HepG2 (cell line): ENCODE results near the gene KNL1. TPM values are rescaled to one million over a fixed set of nuclear protein-coding genes. Genes with fewer than 3 reads are reported as not detected.

Experiments
- ARNT2 ChIP-seq: sonication (generic); formaldehyde crosslinking; IDR thresholded peaks from 2 replicates; pipeline ENCODE4 v1.8.0; 2022; ENCODE audit warnings: mild to moderate bottlenecking, low read depth, missing genetic modification reagents, moderate library complexity
- FLYWCH1 ChIP-seq: sonication (generic); formaldehyde crosslinking; IDR thresholded peaks from 2 replicates; pipeline ENCODE4 v1.8.1; 2023; ENCODE audit warnings: mild to moderate bottlenecking, missing genetic modification reagents
- GABPA ChIP-seq, 2 experiments: IDR thresholded peaks; 2 replicates each; pipeline ENCODE4 v1.6.1; 2011 to 2016; ENCODE audit warnings: low read depth in 2 of 2, low read length in 1 of 2, missing biosample characterization in 1 of 2, missing genetic modification characterization in 1 of 2
- GFI1 ChIP-seq: sonication (generic); formaldehyde crosslinking; IDR thresholded peaks from 2 replicates; pipeline ENCODE4 v1.5.0; 2020; ENCODE audit warnings: missing genetic modification reagents, mild to moderate bottlenecking, borderline replicate concordance
- MED1 ChIP-seq: sonication (generic); formaldehyde crosslinking; IDR thresholded peaks from 2 replicates; pipeline ENCODE4 v1.4.0; 2020; ENCODE audit warnings: missing genetic modification reagents
- MTERF4 ChIP-seq: sonication (generic); formaldehyde crosslinking; IDR thresholded peaks from 2 replicates; pipeline ENCODE4 v1.8.0; 2023; ENCODE audit warnings: mild to moderate bottlenecking, missing genetic modification reagents
- NFE2L2 ChIP-seq: fragments of 150-350 bp; IDR thresholded peaks from 2 replicates; pipeline ENCODE4 v1.6.1; 2014; ENCODE audit warnings: low read length
- NFYC ChIP-seq: IDR thresholded peaks from 2 replicates; pipeline ENCODE4 v1.6.1; 2016; ENCODE audit warnings: missing genetic modification reagents, missing compliant biosample characterization
- PHF8 ChIP-seq: sonication (generic); formaldehyde crosslinking; IDR thresholded peaks from 2 replicates; pipeline ENCODE4 v1.5.0; 2020; ENCODE audit warnings: missing genetic modification reagents
- SOX6 ChIP-seq, 2 experiments: fragments of 450-650 bp in 1 of 2; sonication (generic) in 1 of 2; formaldehyde crosslinking in 1 of 2; IDR thresholded peaks; 2 replicates each; pipeline versions ENCODE4 v1.4.0 to v1.6.1; 2017 to 2020; ENCODE audit warnings: antibody characterized with exemption in 1 of 2, mild to moderate bottlenecking in 1 of 2, missing genetic modification reagents in 1 of 2
- YEATS2 ChIP-seq: sonication (generic); formaldehyde crosslinking; IDR thresholded peaks from 2 replicates; pipeline ENCODE4 v1.4.0; 2020; ENCODE audit warnings: missing genetic modification reagents, borderline replicate concordance
- ZBTB10 ChIP-seq: sonication (generic); formaldehyde crosslinking; IDR thresholded peaks from 2 replicates; pipeline ENCODE4 v1.4.0; 2020; ENCODE audit warnings: missing genetic modification reagents, borderline replicate concordance
- ZBTB39 ChIP-seq: sonication (generic); formaldehyde crosslinking; IDR thresholded peaks from 2 replicates; pipeline ENCODE4 v1.5.0; 2020; ENCODE audit warnings: missing genetic modification reagents
- ZNF562 ChIP-seq: sonication (generic); formaldehyde crosslinking; IDR thresholded peaks from 2 replicates; pipeline ENCODE4 v1.8.0; 2022; ENCODE audit warnings: missing genetic modification reagents, borderline replicate concordance
- ZNF737 ChIP-seq: sonication (generic); formaldehyde crosslinking; IDR thresholded peaks from 2 replicates; pipeline ENCODE4 v1.5.0; 2020; ENCODE audit warnings: missing genetic modification reagents, mild to moderate bottlenecking, borderline replicate concordance
- ZNF777 ChIP-seq: sonication (generic); formaldehyde crosslinking; IDR thresholded peaks from 2 replicates; pipeline ENCODE4 v1.4.0; 2020; ENCODE audit warnings: missing genetic modification reagents
- polyA plus RNA-seq, 8 experiments: library from polyadenylated mRNA; depleted of rRNA in 3 of 8; stranded (reverse) in 7 of 8; unstranded in 1 of 8; fragments of >200 nt; fragmentation: Illumina TruSeq in 4 of 8; extraction: Trizol in 4 of 8; gene quantifications; 2 replicates each; pipeline versions ENCODE4 v1.2.1 to v1.2.3, GENCODE V29; 2011 to 2016; ENCODE audit warnings: low read depth in 4 of 8, missing spikeins in 1 of 8, mixed read lengths in 1 of 8; ENCODE audit not compliant: insufficient read depth in 1 of 8
- total RNA-seq, 5 experiments: library from RNA; depleted of rRNA; stranded (reverse); fragments of >200 nt; fragmentation: Illumina TruSeq; extraction: Trizol; gene quantifications; 2 replicates each; pipeline ENCODE4 v1.2.3, GENCODE V29; 2016; ENCODE audit warnings: low read depth in 1 of 5
- TF ChIP-seq, protein P1 (sequence below): sonication (generic); formaldehyde crosslinking; IDR thresholded peaks from 2 replicates; pipeline ENCODE4 v1.4.0; 2020; ENCODE audit warnings: missing genetic modification reagents; ENCODE audit errors: not compliant biosample characterization
- TF ChIP-seq, protein P2 (sequence below): IDR thresholded peaks from 2 replicates; pipeline ENCODE4 v1.6.1; 2012; ENCODE audit warnings: inconsistent platforms

KNL1 gene
- total and polyA plus RNA-seq, 2 of the 13 experiments (the other 11 are each of a cell fraction or from before 2014, with no cell fraction given) = 8.0 to 21.4 TPM

GRCh38 chr15:40564591-40565332 is 29.3 kb upstream of the KNL1 start, which contains the start of gene CCDC32 (continued):
- TF ChIP-seq, protein P1, sequence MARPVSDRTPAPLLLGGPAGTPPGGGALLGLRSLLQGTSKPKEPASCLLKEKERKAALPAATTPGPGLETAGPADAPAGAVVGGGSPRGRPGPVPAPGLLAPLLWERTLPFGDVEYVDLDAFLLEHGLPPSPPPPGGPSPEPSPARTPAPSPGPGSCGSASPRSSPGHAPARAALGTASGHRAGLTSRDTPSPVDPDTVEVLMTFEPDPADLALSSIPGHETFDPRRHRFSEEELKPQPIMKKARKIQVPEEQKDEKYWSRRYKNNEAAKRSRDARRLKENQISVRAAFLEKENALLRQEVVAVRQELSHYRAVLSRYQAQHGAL (CRISPR knock-in tag) = no peak
- no peak for TF ChIP-seq ZNF562 (CRISPR knock-in tag)
- TF ChIP-seq MTERF4 = 0 out of 2 replicates have a peak, but pooled peaks have one; percentile 52
- TF ChIP-seq, protein P2, sequence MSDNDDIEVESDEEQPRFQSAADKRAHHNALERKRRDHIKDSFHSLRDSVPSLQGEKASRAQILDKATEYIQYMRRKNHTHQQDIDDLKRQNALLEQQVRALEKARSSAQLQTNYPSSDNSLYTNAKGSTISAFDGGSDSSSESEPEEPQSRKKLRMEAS = peak; percentile 89
- no peak for TF ChIP-seq NFE2L2
- TF ChIP-seq PHF8 (CRISPR knock-in tag) = peak; percentile 64; the same call in 1 of the 2 replicates
- peak; percentile 87 for TF ChIP-seq NFYC (CRISPR knock-in tag)
- TF ChIP-seq YEATS2 (CRISPR knock-in tag) = peak; percentile 56; the same call in 1 of the 2 replicates
- TF ChIP-seq ARNT2 = peak; percentile 17; the same call in 1 of the 2 replicates
- TF ChIP-seq ZBTB39 (CRISPR knock-in tag) = 0 out of 2 replicates have a peak, but pooled peaks have one; percentile 56
- TF ChIP-seq GABPA (IDR thresholded peaks at IDR 0.05; ENCODE audit: low read depth, low read length) = no peak
- TF ChIP-seq GABPA (CRISPR knock-in tag; IDR thresholded peaks at IDR 0.05; ENCODE audit: low read depth) = peak; percentile 11; the same call in 1 of the 2 replicates
- TF ChIP-seq FLYWCH1 (CRISPR knock-in tag) = 0 out of 2 replicates have a peak, but pooled peaks have one; percentile 71
- TF ChIP-seq ZNF777 (CRISPR knock-in tag) = 0 out of 2 replicates have a peak, but pooled peaks have one; percentile 22
- TF ChIP-seq ZNF737 (CRISPR knock-in tag) = 0 out of 2 replicates have a peak, but pooled peaks have one; percentile 53
- TF ChIP-seq GFI1 (CRISPR knock-in tag) = 0 out of 2 replicates have a peak, but pooled peaks have one; percentile 15
- TF ChIP-seq ZBTB10 (CRISPR knock-in tag) = no peak
- no peak for TF ChIP-seq SOX6 (IDR thresholded peaks at IDR 0.05)
- TF ChIP-seq SOX6 (CRISPR knock-in tag; IDR thresholded peaks at IDR 0.05) = peak; percentile 45; the same call in 1 of the 2 replicates
- TF ChIP-seq MED1 (CRISPR knock-in tag) = 0 out of 2 replicates have a peak, but pooled peaks have one; percentile 32
